AG20443 (cell line): ENCODE data around the gene NOL12.
"Not testable (repeated sequence)": the region's sequence is repeated elsewhere in the genome, so short reads cannot be mapped to it uniquely, and the experiment has no call there.

Experiments used
- DNase-seq: peaks from one replicate; pipeline ENCODE4 v3.0.0; 2012; ENCODE audit warnings: low spot score, mixed read lengths

The NOL12 gene

GRCh38 chr22:37713761-37714160, 27.6 kb downstream of the NOL12 start:
- DNase-seq: no peak

GRCh38 chr22:37714634-37715033, 28.5 kb downstream of the NOL12 start:
- DNase-seq: no peak

- DNase-seq: no peak
Observed at GRCh38 chr22:37715760-37716159, 29.6 kb downstream of the NOL12 start.

GRCh38 chr22:37716708-37717107, 30.6 kb downstream of the NOL12 start:
- DNase-seq: peak; percentile 83

GRCh38 chr22:37717235-37717634, 31.1 kb downstream of the NOL12 start:
- not testable (repeated sequence) for DNase-seq

GRCh38 chr22:37717746-37718305, 31.7 kb downstream of the NOL12 start:
- DNase-seq: not testable (repeated sequence)

GRCh38 chr22:37725551-37726240, 39.6 kb downstream of the NOL12 start:
- no peak for DNase-seq

GRCh38 chr22:37726241-37726887, 40.2 kb downstream of the NOL12 start:
- peak; percentile 81 for DNase-seq

GRCh38 chr22:37728620-37729019, 42.5 kb downstream of the NOL12 start:
- DNase-seq: no peak

GRCh38 chr22:37731804-37732471, 45.8 kb downstream of the NOL12 start:
- no peak for DNase-seq

- no peak for DNase-seq
Observed at GRCh38 chr22:37732699-37733607, 46.8 kb downstream of the NOL12 start.

GRCh38 chr22:37733625-37734401, 47.7 kb downstream of the NOL12 start:
- no peak for DNase-seq

- DNase-seq: no peak
Observed at GRCh38 chr22:37734402-37734700, 48.2 kb downstream of the NOL12 start.

- DNase-seq: peak; percentile 78
Observed at GRCh38 chr22:37734964-37735451, 48.9 kb downstream of the NOL12 start.

GRCh38 chr22:37739035-37739434, 52.9 kb downstream of the NOL12 start:
- DNase-seq: peak; percentile 58

- no peak for DNase-seq
Observed at GRCh38 chr22:37739611-37740049, 53.5 kb downstream of the NOL12 start.

GRCh38 chr22:37740455-37741311, 54.5 kb downstream of the NOL12 start:
- no peak for DNase-seq

GRCh38 chr22:37741312-37741795, 55.2 kb downstream of the NOL12 start:
- DNase-seq: peak; percentile 93

GRCh38 chr22:37742376-37743171, 56.4 kb downstream of the NOL12 start:
- peak; percentile 70 for DNase-seq
